Activated B cell treated with CpG ODN at 0.5 μM for 24 hours (primary cell): Measurements from ENCODE around the gene CENPT. TPM values are rescaled to one million over a fixed set of nuclear protein-coding genes. Genes with fewer than 3 reads are reported as not detected.

ENCODE experiments used
- ATAC-seq: fragments of 200-7000 bp; cut with Tn5 transposase; one replicate; pipeline ENCODE4 v1.10.0; 2021; ENCODE audit warnings: low read depth, mild to moderate bottlenecking, moderate library complexity
- CTCF ChIA-PET: fragments of 350-600 bp; sonication (Branson Sonifier 250); formaldehyde crosslinking; loops from one replicate; lab custom pipeline; 2021; ENCODE audit warnings: antibody characterized with exemption; lab: Charles Lee
- POLR2A ChIA-PET: fragments of 350-600 bp; sonication (Branson Sonifier 250); formaldehyde crosslinking; loops from one replicate; lab custom pipeline; 2021; ENCODE audit warnings: antibody characterized with exemption; lab: Charles Lee
- DNase-seq: peaks from one replicate; pipeline ENCODE4 v3.0.0; 2022
- H3K27ac Mint-ChIP-seq: one replicate; pipeline ENCODE4 v1.8.0; 2020; ENCODE audit warnings: mixed read lengths
- H3K27me3 Mint-ChIP-seq: one replicate; pipeline ENCODE4 v1.8.0; 2021; ENCODE audit warnings: mixed read lengths
- H3K36me3 Mint-ChIP-seq: one replicate; pipeline ENCODE4 v1.8.0; 2021; ENCODE audit warnings: low read depth, mixed read lengths
- H3K4me1 Mint-ChIP-seq: one replicate; pipeline ENCODE4 v1.8.0; 2021; ENCODE audit warnings: mixed read lengths
- H3K4me3 Mint-ChIP-seq: one replicate; pipeline ENCODE4 v1.8.0; 2020; ENCODE audit warnings: mild to moderate bottlenecking, mixed read lengths
- H3K9me3 Mint-ChIP-seq: one replicate; pipeline ENCODE4 v1.8.0; 2020; ENCODE audit warnings: mixed read lengths
- intact Hi-C: fragments of 100-400 bp; cut with micrococcal nuclease; formaldehyde crosslinking; loops from one replicate; pipeline ENCODE4 v1.15.1; 2024
- total RNA-seq: library from RNA; stranded (reverse); gene quantifications from 2 replicates; pipeline ENCODE4 v1.2.3, GENCODE V29; 2022
- TF ChIP-seq, protein P1 (sequence below): fragments of 200-600 bp; IDR thresholded peaks from one replicate; pipeline ENCODE4 v1.8.0; 2022; ENCODE audit warnings: antibody characterized with exemption, mild to moderate bottlenecking

Gene CENPT
- total RNA-seq, 1 donor from 2014 or later: 54.2 TPM

DNA sequence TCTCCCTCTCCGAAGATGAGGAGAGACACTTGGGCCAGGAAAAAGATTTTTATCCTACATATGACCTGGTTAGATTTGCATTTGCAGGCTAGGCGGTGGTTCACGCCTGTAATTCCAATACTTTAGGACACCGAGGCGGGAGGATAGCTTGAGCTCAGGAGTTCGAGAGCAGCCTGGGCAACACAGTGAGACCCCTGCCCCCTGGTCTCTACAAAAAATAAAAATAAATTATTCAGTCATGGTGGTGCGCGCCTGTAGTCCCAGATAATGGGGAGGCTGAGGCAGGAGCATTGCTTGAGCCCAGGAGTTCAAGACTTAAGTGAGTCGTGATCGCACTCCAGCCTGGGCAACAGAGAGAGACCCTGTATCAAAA lies 13.3 kb downstream of the CENPT start:
- ATAC-seq (no peak), DNase-seq (no peak)
- Mint-ChIP-seq H3K27me3 (no peaks in the 10 kb centered on the region), H3K4me3 (peak overlapping the region; percentile 86), H3K36me3 (peaks cover 20% of the 10 kb centered on the region), H3K4me1 (peaks cover 14% of the 10 kb centered on the region), H3K27ac (peak overlapping the region; percentile 56), H3K9me3 (no peaks in the 10 kb centered on the region)
- ChIA-PET POLR2A (interaction anchor here (0.5 to 1.7 kb wide), 7 partner anchors 11 to 175 kb away, joined by 3 to 21 read pairs (median 4); partner anchors contain the start of genes ACD, NUTF2, PSMB10 and RANBP10), CTCF (interaction anchor here (1.6 to 3.5 kb wide), 3 partner anchors 9 to 161 kb away, joined by 5 to 20 read pairs (median 5); no protein-coding TSS in a partner anchor)
- TF ChIP-seq, protein P1, sequence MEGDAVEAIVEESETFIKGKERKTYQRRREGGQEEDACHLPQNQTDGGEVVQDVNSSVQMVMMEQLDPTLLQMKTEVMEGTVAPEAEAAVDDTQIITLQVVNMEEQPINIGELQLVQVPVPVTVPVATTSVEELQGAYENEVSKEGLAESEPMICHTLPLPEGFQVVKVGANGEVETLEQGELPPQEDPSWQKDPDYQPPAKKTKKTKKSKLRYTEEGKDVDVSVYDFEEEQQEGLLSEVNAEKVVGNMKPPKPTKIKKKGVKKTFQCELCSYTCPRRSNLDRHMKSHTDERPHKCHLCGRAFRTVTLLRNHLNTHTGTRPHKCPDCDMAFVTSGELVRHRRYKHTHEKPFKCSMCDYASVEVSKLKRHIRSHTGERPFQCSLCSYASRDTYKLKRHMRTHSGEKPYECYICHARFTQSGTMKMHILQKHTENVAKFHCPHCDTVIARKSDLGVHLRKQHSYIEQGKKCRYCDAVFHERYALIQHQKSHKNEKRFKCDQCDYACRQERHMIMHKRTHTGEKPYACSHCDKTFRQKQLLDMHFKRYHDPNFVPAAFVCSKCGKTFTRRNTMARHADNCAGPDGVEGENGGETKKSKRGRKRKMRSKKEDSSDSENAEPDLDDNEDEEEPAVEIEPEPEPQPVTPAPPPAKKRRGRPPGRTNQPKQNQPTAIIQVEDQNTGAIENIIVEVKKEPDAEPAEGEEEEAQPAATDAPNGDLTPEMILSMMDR: no peak
- intact Hi-C loops: no loop called here

DNA sequence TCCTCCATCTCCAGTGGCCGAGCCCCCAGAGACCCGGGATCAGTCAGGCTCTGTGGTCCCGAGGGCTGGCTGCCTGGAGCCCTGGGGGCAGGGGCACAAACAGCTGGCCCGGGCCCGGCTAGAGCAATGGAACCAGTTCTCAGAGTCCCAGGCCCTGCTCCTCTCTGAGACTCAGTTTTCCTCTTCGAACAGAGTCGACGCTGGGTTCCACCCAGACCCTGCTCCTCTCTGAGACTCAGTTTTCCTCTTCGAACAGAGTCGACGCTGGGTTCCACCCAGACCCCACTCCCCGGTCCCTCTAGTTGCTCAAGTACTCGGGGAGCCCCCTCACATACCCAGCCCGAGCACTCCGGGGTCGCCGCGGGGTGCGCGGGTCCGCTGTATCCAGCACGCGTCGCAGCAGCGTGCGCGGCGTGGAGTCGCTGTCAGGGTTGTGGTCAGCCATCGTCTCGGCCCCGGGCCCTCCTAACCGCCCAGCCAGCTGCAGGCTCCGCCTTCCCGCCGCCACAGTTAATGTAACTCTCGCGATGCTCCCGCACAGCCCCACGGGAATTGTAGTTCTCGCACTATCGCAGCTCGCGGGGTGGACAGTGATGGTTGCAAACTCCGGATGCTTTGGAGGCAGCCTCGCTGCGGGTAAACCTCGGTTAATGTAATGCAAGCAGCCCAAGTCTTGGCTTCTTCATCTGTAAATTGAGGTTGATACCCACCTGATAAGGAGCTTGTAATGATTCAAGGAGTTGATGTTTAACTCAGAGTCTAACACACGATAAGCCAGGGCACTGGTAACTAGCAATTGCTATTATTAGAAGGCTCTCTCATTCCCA lies 13.9 kb downstream of the CENPT start:
- CTCF ChIA-PET: interaction anchor here (1.2 to 3.5 kb wide), 4 partner anchors 10 to 161 kb away, joined by 3 to 20 read pairs (median 5); partner anchors contain the start of genes RANBP10 and TSNAXIP1
- TF ChIP-seq, protein P1: no peak
- Mint-ChIP-seq H3K4me3 (peak overlapping the region; percentile 86), H3K9me3 (no peaks in the 10 kb centered on the region), H3K36me3 (peaks cover 26% of the 10 kb centered on the region), H3K27ac (peak overlapping the region; percentile 56), H3K4me1 (peaks cover 14% of the 10 kb centered on the region), H3K27me3 (no peaks in the 10 kb centered on the region)
- POLR2A ChIA-PET: interaction anchor here (0.5 to 1.7 kb wide), 11 partner anchors 11 to 411 kb away, joined by 3 to 21 read pairs (median 4); partner anchors contain the start of genes ACD, NUTF2, PLA2G15 and PSMB10
- DNase-seq (peak; percentile 91), ATAC-seq (peak; percentile 100)
- intact Hi-C loops: loop anchor here (1.0 kb wide), 4 partner anchors 9 to 27 kb away; partner anchors contain the start of genes NUTF2, RANBP10, THAP11 and TSNAXIP1

DNA sequence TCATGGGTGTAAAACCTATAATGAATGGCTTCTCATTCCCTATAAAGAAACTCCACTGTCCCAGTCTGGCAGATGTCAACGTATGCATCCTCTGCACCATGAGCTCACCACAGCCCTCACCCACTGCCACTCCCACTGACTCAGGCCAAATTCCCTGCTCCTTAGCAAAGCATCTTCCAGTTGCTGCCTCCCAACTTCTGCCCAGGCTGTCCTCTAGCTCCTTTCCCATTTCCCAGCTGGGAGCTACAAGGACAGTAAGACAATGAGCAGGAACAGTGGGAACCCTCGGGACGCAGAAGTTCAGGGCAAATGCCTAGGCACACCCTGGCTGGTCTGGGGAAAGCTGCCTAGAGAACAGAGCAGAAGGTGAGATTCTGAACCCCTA lies 14.5 kb downstream of the CENPT start:
- H3K27ac Mint-ChIP-seq: no peak overlapping the region
- H3K4me3 Mint-ChIP-seq: peak overlapping the region; percentile 86
- TF ChIP-seq, protein P1: no peak
- no peaks in the 10 kb centered on the region for H3K9me3 Mint-ChIP-seq
- ChIA-PET POLR2A (interaction anchor here (0.6 to 1.7 kb wide), 6 partner anchors 12 to 267 kb away, joined by 3 to 21 read pairs (median 4); partner anchors contain the start of genes NUTF2 and PSMB10), CTCF (interaction anchor here (1.2 to 3.5 kb wide), 4 partner anchors 10 to 160 kb away, joined by 3 to 20 read pairs (median 5); partner anchors contain the start of genes RANBP10 and TSNAXIP1)
- DNase-seq (no peak), ATAC-seq (no peak)
- peaks cover 31% of the 10 kb centered on the region for H3K36me3 Mint-ChIP-seq
- H3K27me3 Mint-ChIP-seq: no peaks in the 10 kb centered on the region
- intact Hi-C loops: loop anchor here (1.0 kb wide), 4 partner anchors 9 to 27 kb away; partner anchors contain the start of genes NUTF2, RANBP10, THAP11 and TSNAXIP1
- H3K4me1 Mint-ChIP-seq: peaks cover 14% of the 10 kb centered on the region

DNA sequence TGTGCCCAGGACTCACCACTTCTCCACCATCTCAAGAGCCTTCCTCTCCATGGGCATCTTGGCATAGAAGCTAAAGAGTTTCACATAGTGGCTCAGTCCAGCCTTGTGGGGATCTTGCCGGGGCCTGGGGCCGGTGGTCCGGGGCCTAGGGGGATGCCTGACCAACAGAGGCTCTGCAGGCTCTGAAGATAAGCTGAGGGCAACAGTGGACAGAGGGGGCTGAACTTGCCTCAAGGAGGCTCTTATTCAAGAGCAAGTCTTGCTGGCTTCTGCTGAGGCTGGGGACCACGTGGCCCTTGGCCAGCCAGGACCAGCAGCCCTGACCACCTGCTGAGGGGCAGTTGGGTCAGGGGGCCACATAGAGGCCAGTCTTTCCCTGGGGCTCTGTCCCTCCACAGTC lies 18.8 kb downstream of the CENPT start:
- ChIA-PET CTCF (no interaction called here), POLR2A (no interaction called here)
- Mint-ChIP-seq H3K27me3 (no peaks in the 10 kb centered on the region), H3K36me3 (peaks cover 35% of the 10 kb centered on the region), H3K9me3 (no peaks in the 10 kb centered on the region), H3K4me1 (peaks cover 9% of the 10 kb centered on the region), H3K4me3 (no peak overlapping the region), H3K27ac (no peak overlapping the region)
- ATAC-seq (no peak), DNase-seq (no peak)
- intact Hi-C loops: no loop called here
- TF ChIP-seq, protein P1: no peak

DNA sequence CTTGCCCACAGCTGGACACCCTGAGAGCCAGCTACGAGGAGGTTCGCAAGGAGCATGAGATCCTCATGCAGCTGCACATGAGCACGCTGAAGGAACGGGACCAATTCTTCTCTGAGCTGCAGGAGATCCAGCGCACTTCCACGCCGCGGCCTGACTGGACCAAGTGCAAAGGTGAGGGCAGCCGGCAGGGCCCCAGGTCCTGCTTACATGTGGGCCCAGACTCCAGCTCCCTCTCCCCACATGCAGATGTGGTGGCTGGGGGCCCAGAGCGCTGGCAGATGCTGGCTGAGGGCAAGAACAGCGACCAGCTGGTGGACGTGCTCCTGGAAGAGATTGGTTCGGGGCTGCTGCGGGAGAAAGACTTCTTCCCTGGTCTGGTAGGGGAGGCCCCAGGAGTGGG lies 21.6 kb downstream of the CENPT start:
- no peak for DNase-seq
- POLR2A ChIA-PET: interaction anchor here (0.6 kb wide), 1 partner anchor 232 kb away, joined by 11 read pairs; no protein-coding TSS in a partner anchor
- CTCF ChIA-PET: no interaction called here

More for the DNA sequence above, 21.6 kb downstream of the CENPT start:
- no peaks in the 10 kb centered on the region for H3K4me1 Mint-ChIP-seq
- intact Hi-C loops: no loop called here
- no peak overlapping the region for H3K4me3 Mint-ChIP-seq
- no peak for ATAC-seq
- TF ChIP-seq, protein P1: no peak
- H3K36me3 Mint-ChIP-seq: peaks cover 29% of the 10 kb centered on the region
- H3K27ac Mint-ChIP-seq: no peak overlapping the region
- no peaks in the 10 kb centered on the region for H3K9me3 Mint-ChIP-seq
- no peaks in the 10 kb centered on the region for H3K27me3 Mint-ChIP-seq
